ENCODE data around the gene FNTB.

Gene FNTB

GRCh38 chr14:64953310-64953654, 33.4 kb upstream of the FNTB start:
- FAIRE-seq, result no peak

- FAIRE-seq, result no peak
These were observed 33.0 kb upstream of the FNTB start for GRCh38 chr14:64953661-64954060.

GRCh38 chr14:64954491-64955240, 32.0 kb upstream of the FNTB start:
- FAIRE-seq, result no peak

GRCh38 chr14:64955297-64955696, 31.4 kb upstream of the FNTB start:
- no peak for FAIRE-seq

GRCh38 chr14:64956697-64957406, 29.8 kb upstream of the FNTB start:
- FAIRE-seq, result no peak

- no peak for FAIRE-seq
These were observed 28.5 kb upstream of the FNTB start for GRCh38 chr14:64958201-64958600.

- FAIRE-seq, result no peak
These were observed 28.0 kb upstream of the FNTB start for GRCh38 chr14:64958743-64959142.

GRCh38 chr14:64960762-64961276, 25.9 kb upstream of the FNTB start:
- no peak for FAIRE-seq

GRCh38 chr14:64963611-64964010, 23.1 kb upstream of the FNTB start:
- no peak for FAIRE-seq

GRCh38 chr14:64965356-64966000, 21.2 kb upstream of the FNTB start:
- FAIRE-seq, result no peak

GRCh38 chr14:64966976-64967375, 19.7 kb upstream of the FNTB start:
- FAIRE-seq, result no peak

GRCh38 chr14:64968167-64968566, 18.5 kb upstream of the FNTB start:
- FAIRE-seq, result no peak

- no peak for FAIRE-seq
These were observed 18.0 kb upstream of the FNTB start for GRCh38 chr14:64968651-64969050.

- no peak for FAIRE-seq
These were observed 16.7 kb upstream of the FNTB start for GRCh38 chr14:64970041-64970440.

GRCh38 chr14:64970776-64971477, 15.8 kb upstream of the FNTB start:
- no peak for FAIRE-seq

- FAIRE-seq, result no peak
These were observed 15.2 kb upstream of the FNTB start for GRCh38 chr14:64971491-64971942.

GRCh38 chr14:64971943-64972791, 14.5 kb upstream of the FNTB start, which contains the start of gene RAB15:
TSS of gene RAB15 (minus strand) at chr14:64972336. CDS start at chr14:64972076, 260 bp downstream.
- FAIRE-seq, result no peak

GRCh38 chr14:64973026-64973442, 13.7 kb upstream of the FNTB start:
- no peak for FAIRE-seq

- no peak for FAIRE-seq
These were observed 12.9 kb upstream of the FNTB start for GRCh38 chr14:64973826-64974225.

GRCh38 chr14:64974563-64974962, 12.1 kb upstream of the FNTB start:
- no peak for FAIRE-seq

GRCh38 chr14:64979336-64980074, 7.2 kb upstream of the FNTB start:
- FAIRE-seq, result no peak
